Sigmoid colon (tissue), 3 donors: Measurements from ENCODE around the gene MEGF11.

Source experiments
- POLR2A ChIP-seq, 2 donors: fragments of 450-650 bp; IDR thresholded peaks; one replicate each; pipeline ENCODE4 v1.6.1; 2016; ENCODE audit warnings: antibody characterized with exemption in 2 of 2, mild to moderate bottlenecking in 2 of 2, moderate library complexity in 2 of 2
- TF ChIP-seq, protein P1 (sequence below), 4 experiments: fragments of 450-650 bp in 3 of 4; fragments of 200-600 bp in 1 of 4; IDR thresholded peaks; one replicate each; pipeline ENCODE4 v1.5.1; 2016 to 2019; ENCODE audit warnings: antibody characterized with exemption in 4 of 4, mild to moderate bottlenecking in 3 of 4, moderate library complexity in 2 of 4

DNA sequence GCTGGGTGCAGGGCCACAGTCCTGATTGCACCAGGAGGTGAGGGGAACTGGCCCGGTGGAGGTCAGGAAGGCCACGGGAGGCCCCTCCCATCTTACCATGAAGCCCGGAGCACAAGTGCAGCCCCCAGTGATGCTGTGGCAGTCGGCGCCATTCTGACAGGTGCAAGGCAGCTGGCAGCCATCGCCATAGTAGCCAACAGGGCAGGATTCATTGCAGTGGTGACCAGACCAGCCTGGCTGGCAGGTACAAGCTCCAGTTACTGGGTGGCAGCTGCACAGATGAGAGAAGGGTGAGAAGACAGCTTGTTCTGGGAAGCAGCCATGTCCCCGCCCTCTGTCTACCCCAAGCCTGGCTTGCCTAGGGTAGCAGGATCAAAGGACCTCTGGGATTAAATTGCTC lies 296.1 kb downstream of the MEGF11 start:
- no peak for TF ChIP-seq POLR2A (IDR thresholded peaks at IDR 0.05)
- TF ChIP-seq, protein P1, sequence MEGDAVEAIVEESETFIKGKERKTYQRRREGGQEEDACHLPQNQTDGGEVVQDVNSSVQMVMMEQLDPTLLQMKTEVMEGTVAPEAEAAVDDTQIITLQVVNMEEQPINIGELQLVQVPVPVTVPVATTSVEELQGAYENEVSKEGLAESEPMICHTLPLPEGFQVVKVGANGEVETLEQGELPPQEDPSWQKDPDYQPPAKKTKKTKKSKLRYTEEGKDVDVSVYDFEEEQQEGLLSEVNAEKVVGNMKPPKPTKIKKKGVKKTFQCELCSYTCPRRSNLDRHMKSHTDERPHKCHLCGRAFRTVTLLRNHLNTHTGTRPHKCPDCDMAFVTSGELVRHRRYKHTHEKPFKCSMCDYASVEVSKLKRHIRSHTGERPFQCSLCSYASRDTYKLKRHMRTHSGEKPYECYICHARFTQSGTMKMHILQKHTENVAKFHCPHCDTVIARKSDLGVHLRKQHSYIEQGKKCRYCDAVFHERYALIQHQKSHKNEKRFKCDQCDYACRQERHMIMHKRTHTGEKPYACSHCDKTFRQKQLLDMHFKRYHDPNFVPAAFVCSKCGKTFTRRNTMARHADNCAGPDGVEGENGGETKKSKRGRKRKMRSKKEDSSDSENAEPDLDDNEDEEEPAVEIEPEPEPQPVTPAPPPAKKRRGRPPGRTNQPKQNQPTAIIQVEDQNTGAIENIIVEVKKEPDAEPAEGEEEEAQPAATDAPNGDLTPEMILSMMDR (IDR thresholded peaks at IDR 0.05) = no peak
